Karpas-422 (cell line): ENCODE data around the gene ZDHHC14. TPM values are rescaled to one million over a fixed set of nuclear protein-coding genes. Genes with fewer than 3 reads are reported as not detected.
"Not testable (repeated sequence)": the region's sequence is repeated elsewhere in the genome, so short reads cannot be mapped to it uniquely, and the experiment has no call there.

Experiments
- DNase-seq: peaks from one replicate; pipeline ENCODE4 v3.0.0-alpha.2; 2015
- H2AFZ ChIP-seq: fragments of 200-600 bp; sonication (generic); 2 replicates; pipeline ENCODE4 v1.6.1; 2014; ENCODE audit warnings: antibody characterized with exemption, low read length, mixed read lengths
- H3K27ac ChIP-seq: fragments of 200-600 bp; sonication (generic); 2 replicates; pipeline ENCODE4 v1.5.1; 2014; ENCODE audit warnings: mild to moderate bottlenecking, low read length, moderate library complexity
- H3K27me3 ChIP-seq: fragments of 200-600 bp; sonication (generic); 2 replicates; pipeline ENCODE4 v1.6.1; 2014; ENCODE audit warnings: low read length, mixed read lengths
- H3K36me3 ChIP-seq: fragments of 200-600 bp; sonication (generic); 2 replicates; pipeline ENCODE4 v1.6.1; 2014; ENCODE audit warnings: low read length, mixed read lengths; ENCODE audit not compliant: insufficient read depth
- H3K4me1 ChIP-seq: fragments of 200-600 bp; sonication (generic); 2 replicates; pipeline ENCODE4 v1.6.1; 2014; ENCODE audit warnings: mild to moderate bottlenecking, low read length, mixed read lengths
- H3K4me2 ChIP-seq: fragments of 200-600 bp; sonication (generic); 2 replicates; pipeline ENCODE4 v1.6.1; 2014; ENCODE audit warnings: low read length, low read depth, mild to moderate bottlenecking; ENCODE audit not compliant: poor library complexity, severe bottlenecking
- H3K4me3 ChIP-seq: fragments of 200-600 bp; sonication (generic); 2 replicates; pipeline ENCODE4 v1.5.1; 2014; ENCODE audit warnings: mild to moderate bottlenecking, antibody characterized with exemption, low read length, mixed read lengths
- H3K79me2 ChIP-seq: fragments of 200-600 bp; sonication (generic); 2 replicates; pipeline ENCODE4 v1.6.1; 2014; ENCODE audit warnings: mild to moderate bottlenecking, low read length, mixed read lengths
- H3K9ac ChIP-seq: fragments of 200-600 bp; sonication (generic); 2 replicates; pipeline ENCODE4 v1.6.0; 2014; ENCODE audit warnings: low read length
- H3K9me2 ChIP-seq: fragments of 200-600 bp; sonication (generic), shearing (Covaris generic); replicated peaks from 2 replicates; pipeline ENCODE4 v1.6.0; 2014; ENCODE audit warnings: mild to moderate bottlenecking, low read length, moderate library complexity; ENCODE audit not compliant: insufficient read depth
- H3K9me3 ChIP-seq: fragments of 300-700, 200-600 bp; sonication (generic); 2 replicates; pipeline ENCODE4 v1.6.1; 2014; ENCODE audit warnings: low read length, mixed read lengths
- H4K20me1 ChIP-seq: fragments of 200-600 bp; sonication (generic); 2 replicates; pipeline ENCODE4 v1.6.1; 2014; ENCODE audit warnings: mild to moderate bottlenecking, antibody characterized with exemption, low read length, low read depth; ENCODE audit not compliant: insufficient read depth
- total RNA-seq: library from RNA; depleted of rRNA; stranded (reverse); fragments of >200 nt; shearing (Covaris generic); gene quantifications from 2 replicates; pipeline ENCODE4 v1.2.3, GENCODE V29; 2014; ENCODE audit warnings: low replicate concordance

Gene ZDHHC14
- total RNA-seq, 1 experiment from 2014 or later, result 1.1 TPM

DNA sequence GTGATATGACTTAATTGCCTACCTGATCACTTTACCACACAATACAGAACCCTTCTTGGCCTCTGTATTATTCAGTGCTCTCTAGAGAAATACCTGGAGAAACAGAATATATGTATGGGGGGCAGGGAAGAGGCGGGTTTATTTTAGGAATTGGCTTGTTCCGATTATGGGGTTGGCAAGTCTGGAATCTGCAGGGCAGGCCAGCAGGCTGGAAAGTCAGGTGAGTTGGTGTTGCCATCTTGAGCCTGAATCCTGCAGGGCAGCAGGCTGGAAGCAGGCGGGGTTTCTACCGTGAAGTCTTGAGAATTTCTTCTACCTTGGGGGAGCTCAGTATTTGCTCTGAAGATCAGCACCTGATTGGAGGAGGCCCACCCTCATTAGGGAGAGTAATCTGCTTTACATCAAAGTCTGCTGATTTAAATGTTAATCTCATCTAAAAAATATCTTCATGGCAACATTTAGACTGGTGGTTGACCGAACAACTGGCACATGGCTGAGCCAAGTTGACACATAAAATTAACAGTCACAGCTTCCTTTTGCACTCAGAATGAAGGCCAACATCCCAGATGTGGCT, 193.9 kb downstream of the ZDHHC14 start:
- no peak overlapping the region for H3K4me3 ChIP-seq
- no peak overlapping the region for H2AFZ ChIP-seq
- no peaks in the 10 kb centered on the region for H3K27me3 ChIP-seq
- H3K79me2 ChIP-seq, result no peaks in the 10 kb centered on the region
- DNase-seq, result no peak
- H3K4me1 ChIP-seq, result no peaks in the 10 kb centered on the region
- H4K20me1 ChIP-seq, result no peaks in the 10 kb centered on the region
- H3K27ac ChIP-seq, result no peak overlapping the region
- H3K36me3 ChIP-seq, result no peaks in the 10 kb centered on the region
- H3K9me2 ChIP-seq, result no peaks in the 10 kb centered on the region
- H3K4me2 ChIP-seq, result no peak overlapping the region
- no peaks in the 10 kb centered on the region for H3K9me3 ChIP-seq
- H3K9ac ChIP-seq, result no peak overlapping the region

GRCh38 chr6:157575436-157576145, 194.6 kb downstream of the ZDHHC14 start:
- H3K27ac ChIP-seq, result no peak overlapping the region
- H3K4me2 ChIP-seq, result no peak overlapping the region
- H2AFZ ChIP-seq, result no peak overlapping the region
- no peak overlapping the region for H3K9ac ChIP-seq
- H3K79me2 ChIP-seq, result no peaks in the 10 kb centered on the region
- no peaks in the 10 kb centered on the region for H3K9me3 ChIP-seq
- H4K20me1 ChIP-seq, result no peaks in the 10 kb centered on the region
- H3K9me2 ChIP-seq, result no peaks in the 10 kb centered on the region
- no peaks in the 10 kb centered on the region for H3K36me3 ChIP-seq
- H3K27me3 ChIP-seq, result no peaks in the 10 kb centered on the region
- no peak overlapping the region for H3K4me3 ChIP-seq
- DNase-seq, result no peak
- H3K4me1 ChIP-seq, result no peaks in the 10 kb centered on the region

DNA sequence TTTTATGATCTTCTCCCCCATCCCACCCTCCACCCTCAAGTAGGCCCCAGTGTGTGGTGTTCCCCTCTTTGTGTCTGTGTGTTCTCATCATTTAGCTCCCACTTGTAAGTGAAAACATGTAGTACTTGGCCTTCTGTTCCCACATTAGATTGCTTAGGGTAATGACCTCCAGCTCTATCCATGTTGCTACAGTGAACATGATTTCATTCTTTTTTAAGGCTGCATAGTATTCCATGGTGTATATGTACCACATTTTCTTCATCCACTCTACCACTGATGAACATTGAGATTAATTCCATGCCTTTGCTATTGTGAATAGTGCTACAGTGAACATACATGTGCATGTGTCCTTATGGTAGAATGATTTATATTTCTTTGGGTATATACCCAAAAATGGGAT, 196.0 kb downstream of the ZDHHC14 start:
- H3K9me3 ChIP-seq, DNase-seq, H3K9me2 ChIP-seq, H3K9ac ChIP-seq, H2AFZ ChIP-seq, H3K27ac ChIP-seq, H4K20me1 ChIP-seq, H3K4me1 ChIP-seq, H3K36me3 ChIP-seq, H3K79me2 ChIP-seq, H3K4me3 ChIP-seq, H3K27me3 ChIP-seq, H3K4me2 ChIP-seq: not testable (repeated sequence)

DNA sequence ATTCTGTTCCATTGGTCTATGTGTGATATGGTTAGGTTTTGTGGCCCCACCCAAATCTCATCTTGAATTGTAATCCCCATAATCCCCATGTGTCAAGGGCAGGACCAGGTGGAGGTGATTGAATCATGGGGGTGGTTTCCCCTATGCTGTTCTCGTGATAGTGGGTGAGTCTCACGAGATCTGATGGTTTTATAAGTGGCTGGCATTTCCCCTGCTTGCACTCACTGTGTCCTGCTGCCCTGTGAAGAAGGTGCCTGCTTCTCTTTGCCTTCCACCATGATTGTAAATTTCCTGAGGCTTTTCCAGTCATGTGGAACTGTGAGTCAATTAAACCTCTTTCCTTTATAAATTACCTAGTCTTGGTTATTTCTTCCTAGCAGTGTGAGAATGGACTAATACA, 197.5 kb downstream of the ZDHHC14 start:
- H3K27ac ChIP-seq, DNase-seq, H3K4me2 ChIP-seq, H3K9me3 ChIP-seq, H3K9ac ChIP-seq, H3K79me2 ChIP-seq, H4K20me1 ChIP-seq, H3K27me3 ChIP-seq, H3K36me3 ChIP-seq, H3K4me3 ChIP-seq, H2AFZ ChIP-seq, H3K4me1 ChIP-seq, H3K9me2 ChIP-seq: not testable (repeated sequence)

DNA sequence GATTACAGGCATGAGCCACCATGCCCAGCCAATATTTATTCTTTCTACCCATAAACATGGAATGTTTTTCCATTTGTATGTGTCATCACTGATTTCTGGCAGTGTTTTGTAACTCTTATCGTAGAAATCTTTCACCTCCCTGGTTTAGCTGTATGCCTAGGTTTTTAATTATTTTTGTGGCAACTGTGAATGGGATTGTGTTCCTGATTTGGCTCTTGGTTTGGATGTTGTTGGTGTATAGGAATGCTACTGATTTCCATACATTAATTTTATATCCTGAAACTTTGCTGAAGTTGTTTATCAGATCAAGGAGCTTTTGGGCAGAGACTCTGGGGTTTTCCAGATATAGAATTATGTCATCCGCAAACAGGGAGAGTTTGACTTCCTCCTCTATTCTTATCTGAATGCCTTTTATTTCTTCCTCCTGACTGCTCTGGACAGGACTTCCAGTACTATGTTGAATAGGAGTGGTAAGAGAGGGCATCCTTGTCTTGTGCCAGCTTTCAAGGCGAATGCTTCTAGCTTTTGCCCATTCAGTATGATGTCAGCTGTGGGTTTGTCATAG, 198.6 kb downstream of the ZDHHC14 start:
- Histone ChIP-seq H3K9ac (no peak overlapping the region), H2AFZ (no peak overlapping the region)

GRCh38 chr6:157584036-157584435, 203.0 kb downstream of the ZDHHC14 start:
- no peaks in the 10 kb centered on the region for H3K9me2 ChIP-seq
- no peaks in the 10 kb centered on the region for H3K9me3 ChIP-seq
- H3K4me1 ChIP-seq, result no peaks in the 10 kb centered on the region
- H3K27me3 ChIP-seq, result no peaks in the 10 kb centered on the region
- no peak overlapping the region for H2AFZ ChIP-seq
- H3K36me3 ChIP-seq, result no peaks in the 10 kb centered on the region
- no peak overlapping the region for H3K4me2 ChIP-seq
- H3K4me3 ChIP-seq, result no peak overlapping the region
- no peak for DNase-seq
- no peaks in the 10 kb centered on the region for H4K20me1 ChIP-seq
- H3K9ac ChIP-seq, result no peak overlapping the region
- H3K79me2 ChIP-seq, result no peaks in the 10 kb centered on the region
- no peak overlapping the region for H3K27ac ChIP-seq

More for the DNA sequence above, 198.6 kb downstream of the ZDHHC14 start:
- no peak overlapping the region for H3K4me3 ChIP-seq
- no peak overlapping the region for H3K4me2 ChIP-seq
- no peaks in the 10 kb centered on the region for H4K20me1 ChIP-seq
- H3K9me3 ChIP-seq, result no peaks in the 10 kb centered on the region
- no peaks in the 10 kb centered on the region for H3K36me3 ChIP-seq
- H3K4me1 ChIP-seq, result no peaks in the 10 kb centered on the region
- no peaks in the 10 kb centered on the region for H3K27me3 ChIP-seq
- DNase-seq, result no peak
- H3K9me2 ChIP-seq, result no peaks in the 10 kb centered on the region
- no peak overlapping the region for H3K27ac ChIP-seq
- H3K79me2 ChIP-seq, result no peaks in the 10 kb centered on the region

- Histone ChIP-seq H3K79me2 (no peaks in the 10 kb centered on the region), H3K36me3 (no peaks in the 10 kb centered on the region), H2AFZ (no peak overlapping the region), H3K4me2 (no peak overlapping the region), H3K9me3 (no peaks in the 10 kb centered on the region), H4K20me1 (no peaks in the 10 kb centered on the region), H3K9ac (no peak overlapping the region), H3K4me3 (no peak overlapping the region), H3K27me3 (no peaks in the 10 kb centered on the region), H3K9me2 (no peaks in the 10 kb centered on the region), H3K27ac (no peak overlapping the region), H3K4me1 (no peaks in the 10 kb centered on the region)
- DNase-seq, result no peak
Observed at GRCh38 chr6:157585274-157586087, 204.5 kb downstream of the ZDHHC14 start.

DNA sequence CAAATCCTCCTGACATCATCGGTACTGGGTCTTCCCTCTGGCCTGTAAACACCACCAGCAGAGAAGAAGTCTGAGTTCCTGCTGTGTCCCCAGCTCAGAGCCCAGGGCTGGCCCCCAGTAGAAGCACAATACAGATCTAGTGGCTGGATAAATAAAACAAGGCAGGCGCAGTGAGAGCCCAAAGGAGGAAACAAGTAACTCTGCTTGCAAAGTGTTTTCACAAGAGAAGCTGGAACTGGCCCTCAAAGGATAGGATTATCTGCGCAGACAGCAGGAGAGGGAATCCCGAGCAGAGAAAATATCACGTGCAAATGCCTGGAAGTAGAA, 205.1 kb downstream of the ZDHHC14 start:
- H3K4me3 ChIP-seq, result no peak overlapping the region
- no peak overlapping the region for H3K9ac ChIP-seq
- no peak overlapping the region for H3K27ac ChIP-seq
- no peaks in the 10 kb centered on the region for H3K27me3 ChIP-seq
- no peak overlapping the region for H2AFZ ChIP-seq
- H3K36me3 ChIP-seq, result no peaks in the 10 kb centered on the region
- no peaks in the 10 kb centered on the region for H3K4me1 ChIP-seq
- no peak overlapping the region for H3K4me2 ChIP-seq
- H3K79me2 ChIP-seq, result no peaks in the 10 kb centered on the region
- no peaks in the 10 kb centered on the region for H4K20me1 ChIP-seq
- no peaks in the 10 kb centered on the region for H3K9me2 ChIP-seq
- no peaks in the 10 kb centered on the region for H3K9me3 ChIP-seq
- no peak for DNase-seq
